Stimulated activated CD8-positive, alpha-beta memory T cell treated with anti-CD3 and anti-CD28 coated beads, Interleukin-7, amount 100 ng/mL, for 1 hour (primary cell): ENCODE measurements around the gene CCDC34.
"Not testable (repeated sequence)": the region's sequence is repeated elsewhere in the genome, so short reads cannot be mapped to it uniquely, and the experiment has no call there.

Experiments
- DNase-seq, 2 donors: peaks; one replicate each; pipeline ENCODE4 v3.0.0-alpha.2; 2020; ENCODE audit warnings: low read depth in 2 of 2

Gene CCDC34

GRCh38 chr11:27327064-27327463, 36.0 kb downstream of the CCDC34 start:
- not testable (repeated sequence) for DNase-seq

GRCh38 chr11:27322196-27322595, 40.8 kb downstream of the CCDC34 start:
- DNase-seq: not testable (repeated sequence)

GRCh38 chr11:27321340-27321739, 41.7 kb downstream of the CCDC34 start:
- DNase-seq: not testable (repeated sequence)

GRCh38 chr11:27319072-27319471, 43.9 kb downstream of the CCDC34 start:
- DNase-seq: no peak

GRCh38 chr11:27317751-27318150, 45.3 kb downstream of the CCDC34 start:
- DNase-seq: no peak

- DNase-seq: no peak
These were observed 47.2 kb downstream of the CCDC34 start for GRCh38 chr11:27315836-27316235.

GRCh38 chr11:27313157-27313821, 49.7 kb downstream of the CCDC34 start:
- DNase-seq: no peak

GRCh38 chr11:27312110-27312509, 50.9 kb downstream of the CCDC34 start:
- DNase-seq: no peak

- DNase-seq: no peak
These were observed 52.3 kb downstream of the CCDC34 start for GRCh38 chr11:27310707-27311106.

- DNase-seq: no peak
These were observed 52.8 kb downstream of the CCDC34 start for GRCh38 chr11:27310182-27310581.

- no peak for DNase-seq
These were observed 54.0 kb downstream of the CCDC34 start for GRCh38 chr11:27309046-27309445.

GRCh38 chr11:27307232-27307631, 55.8 kb downstream of the CCDC34 start:
- DNase-seq: no peak

GRCh38 chr11:27305751-27306150, 57.3 kb downstream of the CCDC34 start:
- DNase-seq: no peak

GRCh38 chr11:27304514-27304913, 58.5 kb downstream of the CCDC34 start:
- no peak for DNase-seq

GRCh38 chr11:27303903-27304302, 59.1 kb downstream of the CCDC34 start:
- DNase-seq: no peak

- no peak for DNase-seq
These were observed 62.0 kb downstream of the CCDC34 start for GRCh38 chr11:27300974-27301373.

- no peak for DNase-seq
These were observed 65.4 kb downstream of the CCDC34 start for GRCh38 chr11:27297616-27298015.

GRCh38 chr11:27296497-27296896, 66.5 kb downstream of the CCDC34 start:
- DNase-seq: no peak

GRCh38 chr11:27295928-27296327, 67.1 kb downstream of the CCDC34 start:
- no peak for DNase-seq

- DNase-seq: no peak
These were observed 68.4 kb downstream of the CCDC34 start for GRCh38 chr11:27294654-27295053.

- DNase-seq: no peak
These were observed 69.2 kb downstream of the CCDC34 start for GRCh38 chr11:27293515-27294417.

- no peak for DNase-seq
These were observed 70.4 kb downstream of the CCDC34 start for GRCh38 chr11:27292637-27293010.
